CD4-positive, alpha-beta T cell treated with Interleukin-2 at 100 ng/mL for 4 hours (primary cell): ENCODE measurements around the gene RASGRF2.
"Not testable (repeated sequence)": the region's sequence is repeated elsewhere in the genome, so short reads cannot be mapped to it uniquely, and the experiment has no call there.

ENCODE experiments used
- DNase-seq: peaks from one replicate; pipeline ENCODE4 v3.0.0-alpha.2; 2020; ENCODE audit warnings: low spot score

The RASGRF2 gene

DNA sequence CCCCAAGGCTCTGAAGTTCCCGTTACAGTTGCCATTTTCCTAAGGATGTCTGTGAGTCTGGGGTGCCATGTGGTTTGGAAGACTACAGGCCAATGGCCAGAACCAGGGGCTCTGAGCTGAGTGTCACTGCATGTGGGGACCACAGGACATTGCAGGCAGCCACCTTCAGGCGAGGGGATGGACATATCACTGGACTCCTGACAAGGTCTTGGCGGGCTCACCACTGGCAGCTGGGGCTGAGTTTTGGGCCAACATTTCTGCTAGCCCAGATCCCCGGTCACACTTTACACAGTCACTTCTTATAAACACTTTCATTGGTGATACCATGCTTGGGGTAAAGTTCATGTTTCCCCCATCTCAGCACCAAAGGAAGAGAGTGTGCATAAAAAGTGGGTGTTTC, 109.8 kb downstream of the RASGRF2 start:
- DNase-seq, result no peak

DNA sequence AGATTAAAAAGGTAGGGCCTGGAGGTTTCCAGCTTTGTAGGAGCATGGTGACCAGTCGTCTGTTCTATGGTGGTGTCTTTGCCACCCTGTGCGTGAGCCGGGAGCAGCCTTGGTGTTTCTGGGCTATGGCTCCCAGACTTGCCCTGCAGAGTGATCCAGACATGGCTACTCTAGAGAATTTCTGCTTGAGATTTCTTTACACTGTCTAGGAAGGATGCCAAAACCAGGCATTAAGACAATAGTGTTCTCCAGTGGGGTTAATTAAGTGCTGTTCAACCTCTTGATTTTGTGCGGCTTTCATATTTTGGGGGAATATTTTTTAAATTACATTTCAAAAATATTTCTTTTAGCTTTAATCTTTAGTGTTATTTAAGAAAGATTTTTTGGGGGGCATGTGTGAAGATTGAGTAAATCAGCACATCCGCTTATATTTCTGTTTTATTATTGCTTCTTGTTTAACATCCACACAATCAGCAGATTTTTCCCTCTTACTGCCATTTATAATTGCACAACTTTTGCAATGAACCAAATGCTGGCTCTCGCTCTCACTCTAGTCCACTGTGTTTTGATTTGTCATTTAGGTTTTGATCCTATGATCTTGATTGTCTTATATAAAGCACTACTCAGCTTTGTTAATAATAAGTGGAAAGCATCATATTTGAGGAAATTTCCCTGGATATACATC, 110.5 kb downstream of the RASGRF2 start:
- no peak for DNase-seq

DNA sequence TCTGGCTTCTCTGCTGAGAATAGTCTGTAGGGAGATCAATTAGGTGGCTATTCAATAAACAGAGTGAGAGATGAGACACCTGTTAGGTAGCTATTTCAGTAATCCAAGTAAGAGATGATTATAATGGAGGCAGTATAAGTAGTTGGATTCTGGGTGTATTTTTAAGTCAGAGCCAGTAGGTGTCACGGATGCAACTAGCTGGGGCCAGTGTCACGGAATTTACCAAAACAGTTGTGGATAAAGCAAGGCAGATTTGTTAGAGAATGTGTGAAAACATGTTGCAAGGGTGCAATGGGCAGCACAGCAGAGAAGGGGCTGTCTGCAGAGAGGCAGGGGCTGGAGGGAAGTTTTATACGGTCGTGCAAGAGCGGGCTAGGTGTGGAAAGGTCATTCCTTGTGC, 114.9 kb downstream of the RASGRF2 start:
- no peak for DNase-seq

DNA sequence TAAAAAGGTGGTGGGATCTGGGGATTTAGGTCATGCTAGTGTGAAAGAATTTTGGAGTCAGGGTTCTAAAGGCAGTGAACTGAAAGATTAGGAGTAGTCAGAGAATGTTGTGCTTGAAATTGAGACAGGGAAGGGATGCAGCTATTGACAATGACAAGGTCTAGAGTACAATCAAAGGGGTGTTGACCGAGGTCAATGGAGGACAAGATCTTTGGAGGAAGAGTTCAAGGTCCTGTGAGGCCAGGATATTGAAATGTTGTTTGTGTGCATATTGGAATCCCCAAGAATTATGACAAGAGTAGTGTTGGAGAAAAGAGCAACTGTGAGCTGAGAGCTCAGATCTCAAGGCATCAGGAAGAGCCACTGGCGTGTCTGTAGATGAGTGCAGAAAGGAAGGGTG, 116.9 kb downstream of the RASGRF2 start:
- DNase-seq, result no peak

DNA sequence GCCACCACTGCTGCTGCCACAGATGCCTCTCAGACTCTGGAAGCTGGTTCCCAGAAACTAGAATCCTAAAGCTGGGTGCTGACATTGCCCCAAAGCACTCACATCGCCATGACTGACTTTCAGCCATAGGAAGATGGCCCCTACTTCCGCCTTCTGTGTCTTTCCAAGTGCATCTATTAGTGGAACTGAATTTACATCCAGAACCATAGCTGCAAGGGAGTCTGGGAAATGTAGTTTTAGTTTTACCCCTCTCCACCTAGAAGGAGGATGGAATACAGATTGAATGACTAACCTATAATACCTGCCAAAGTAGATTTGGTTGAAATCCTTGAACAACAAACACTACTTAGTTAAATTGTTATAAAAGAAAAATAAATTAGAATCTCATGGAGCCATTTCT, 118.8 kb downstream of the RASGRF2 start:
- no peak for DNase-seq

DNA sequence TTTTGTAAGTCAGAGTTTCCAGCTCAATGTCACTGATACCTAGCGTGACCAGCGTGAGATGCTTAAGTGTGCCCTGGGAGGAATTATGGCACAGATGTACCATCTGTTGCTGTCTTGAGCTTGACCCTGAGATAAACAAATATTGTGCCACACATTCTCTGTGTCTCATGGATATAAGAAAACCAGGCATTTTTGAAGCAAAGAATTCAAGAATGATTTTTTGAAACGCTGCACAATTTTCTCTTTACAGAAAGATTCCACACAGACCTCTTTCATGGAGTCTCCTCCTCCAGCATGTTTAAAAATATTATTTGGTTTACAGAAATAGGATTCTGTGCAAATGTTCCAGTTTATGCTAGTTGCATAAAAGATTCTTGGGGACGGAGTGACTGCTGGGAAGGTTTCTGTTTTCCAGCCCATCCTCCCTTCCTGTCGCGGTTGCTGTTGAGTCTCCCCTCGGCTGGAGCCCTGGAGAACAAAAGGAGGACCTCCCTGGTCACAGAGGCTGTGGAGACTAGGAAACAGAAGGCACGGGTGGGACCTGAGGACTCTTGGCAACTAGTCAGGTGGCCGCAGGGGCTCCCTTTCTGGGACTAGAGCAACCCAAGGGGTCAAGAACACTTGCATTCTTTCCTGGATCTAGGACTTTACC, 120.8 kb downstream of the RASGRF2 start:
- DNase-seq, result no peak

DNA sequence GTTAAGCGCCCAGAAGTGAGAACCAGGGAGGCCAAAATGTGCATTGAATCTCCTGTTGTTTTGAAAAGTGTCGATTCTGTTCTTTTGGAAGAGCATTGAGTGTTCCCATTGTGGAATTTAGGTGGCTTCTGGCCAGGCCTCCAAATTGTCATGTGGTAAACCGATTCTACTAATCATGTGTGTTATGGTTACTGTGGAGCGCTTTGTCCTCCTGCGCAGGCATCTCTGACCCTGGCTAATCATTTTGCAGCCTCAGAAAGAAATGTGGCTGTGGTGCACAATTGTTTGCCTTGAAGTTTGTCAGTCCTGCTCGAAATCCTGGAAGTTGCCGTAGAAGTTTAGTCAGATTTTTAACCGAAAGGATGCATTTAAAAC, 121.3 kb downstream of the RASGRF2 start:
- no peak for DNase-seq

DNA sequence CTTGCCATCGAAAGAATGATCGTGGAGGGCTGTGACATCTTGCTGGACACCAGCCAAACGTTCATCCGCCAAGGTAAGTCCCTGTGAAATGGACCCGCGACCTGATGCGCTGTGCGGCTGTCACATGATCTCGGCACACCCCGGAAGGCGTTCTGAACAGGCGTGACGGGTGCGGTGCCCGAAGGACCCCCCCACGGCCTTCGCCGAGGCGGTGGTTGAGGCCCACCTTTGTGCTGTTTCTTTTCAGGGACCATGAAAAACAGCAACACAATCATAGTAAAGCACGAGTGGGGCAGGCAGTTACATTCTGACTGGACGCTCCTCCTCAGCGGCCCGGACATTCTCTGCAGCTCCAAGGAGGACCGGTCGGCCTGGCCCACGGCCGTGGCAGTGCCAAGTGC, 126.7 kb downstream of the RASGRF2 start:
- no peak for DNase-seq

DNA sequence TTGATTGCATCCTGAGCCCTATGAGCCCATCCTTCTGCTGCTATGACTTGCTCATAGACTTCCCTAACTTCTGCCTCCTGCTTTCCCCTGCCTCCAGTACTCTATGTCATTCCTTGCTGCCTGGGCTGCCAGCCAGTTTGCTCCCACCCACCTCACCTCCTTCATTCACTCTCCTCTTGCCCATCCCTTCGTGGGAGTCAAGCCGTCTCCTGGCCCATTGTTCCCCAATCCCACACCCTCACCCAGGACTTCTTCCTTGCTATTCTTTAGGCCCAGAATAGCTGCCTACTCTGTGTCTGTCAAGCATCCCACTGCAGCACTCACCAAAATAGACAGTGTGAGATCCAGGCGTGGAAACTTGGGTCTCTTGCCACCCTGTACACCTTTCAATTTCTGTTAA, 131.0 kb downstream of the RASGRF2 start:
- no peak for DNase-seq

DNA sequence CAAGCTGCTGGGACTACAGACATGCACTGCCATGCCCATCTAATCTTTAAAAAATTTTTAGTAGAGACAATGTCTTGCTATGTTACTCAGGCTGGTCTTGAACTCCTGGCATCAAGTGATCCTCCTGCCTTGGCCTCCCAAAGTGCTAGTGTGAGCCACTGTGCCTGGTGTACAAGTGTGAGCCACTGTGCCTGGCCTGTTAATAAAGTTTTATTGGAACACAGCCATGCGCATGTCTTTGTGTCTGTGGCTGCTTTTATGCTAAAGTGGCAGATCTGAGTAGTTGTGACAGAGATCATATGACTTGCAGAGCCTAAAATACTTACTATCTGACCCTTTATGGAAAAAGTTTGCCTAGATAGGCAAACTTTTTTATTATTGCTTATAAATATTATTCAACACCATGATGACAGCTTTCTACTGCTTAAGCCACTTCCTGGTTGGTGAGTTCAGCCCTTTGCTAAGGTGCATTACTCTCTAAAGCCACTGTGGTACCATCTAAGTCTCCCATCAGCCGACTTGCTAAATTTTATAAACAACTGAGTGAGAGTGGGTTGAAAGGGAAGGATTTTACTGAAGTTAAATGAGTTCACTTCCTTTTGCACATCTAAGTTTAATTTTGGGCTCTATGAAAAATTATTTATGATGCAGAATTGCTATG, 133.5 kb downstream of the RASGRF2 start:
- no peak for DNase-seq

DNA sequence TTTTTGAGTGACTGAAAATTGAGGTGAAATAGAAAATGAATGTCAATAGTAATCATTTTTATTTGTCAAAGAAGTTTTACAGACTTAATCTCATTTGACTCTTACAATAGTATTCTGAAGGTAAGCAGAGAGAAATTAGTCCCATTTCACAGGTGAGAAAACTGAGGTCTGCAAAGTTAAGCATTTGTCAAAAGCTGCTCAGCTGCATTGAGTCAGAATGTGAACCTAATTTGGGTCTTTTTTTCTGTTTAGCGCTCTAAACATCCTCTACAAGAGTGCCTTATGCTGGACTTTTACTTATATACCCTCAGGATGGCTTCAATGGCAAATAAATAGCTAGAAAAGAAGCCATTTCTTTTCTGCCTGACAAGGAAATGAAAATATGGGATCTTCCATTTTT, 135.7 kb downstream of the RASGRF2 start:
- no peak for DNase-seq

DNA sequence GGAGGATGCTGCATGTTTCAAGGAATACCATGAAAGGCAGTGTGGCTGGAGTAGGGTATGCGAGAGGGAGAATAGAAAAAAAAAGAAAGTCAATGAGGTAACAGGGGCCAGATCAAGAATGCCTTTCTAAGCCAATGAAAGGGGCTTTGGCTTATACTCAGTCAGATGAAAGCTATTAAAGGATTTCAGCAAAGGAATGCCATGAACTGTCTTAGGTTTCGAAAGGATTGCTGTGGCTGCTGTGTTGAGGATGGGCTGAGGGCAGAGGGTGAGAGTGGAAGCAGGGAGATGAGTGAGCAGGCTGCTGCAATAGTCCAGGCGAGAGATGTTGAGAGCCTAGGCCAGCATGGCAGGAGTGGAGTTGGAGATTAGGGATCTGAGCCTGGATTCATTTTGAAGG, 137.6 kb downstream of the RASGRF2 start:
- no peak for DNase-seq

DNA sequence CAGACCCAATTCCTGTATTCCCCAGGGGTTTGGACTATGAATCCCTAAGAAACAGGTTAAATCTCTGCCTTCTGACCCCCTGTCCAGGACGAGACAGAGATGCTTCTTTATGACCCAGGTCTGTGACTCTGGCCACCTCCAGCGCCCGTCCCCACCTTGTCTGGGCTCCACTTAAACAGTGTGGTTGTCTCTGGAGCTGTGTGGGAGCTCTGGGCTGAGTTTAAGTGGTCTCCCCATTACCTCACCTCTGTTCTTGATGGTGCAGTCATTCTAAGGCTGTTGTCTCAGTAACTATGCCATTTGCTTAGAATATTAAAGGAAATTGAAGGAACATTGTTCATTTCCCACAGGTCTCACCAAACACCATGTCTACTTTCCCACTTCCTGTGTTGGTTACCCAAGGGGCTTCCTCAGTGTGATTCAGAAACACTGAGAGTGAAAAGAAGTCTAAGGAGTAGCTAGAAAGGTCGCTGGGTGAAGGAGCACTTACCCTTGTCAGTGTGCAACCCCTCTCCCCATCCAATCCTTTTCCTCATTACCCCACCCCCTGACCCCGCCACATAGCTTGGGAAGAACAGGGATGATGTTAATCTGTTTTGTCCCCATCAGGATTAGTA, 145.2 kb downstream of the RASGRF2 start:
- DNase-seq, result no peak

DNA sequence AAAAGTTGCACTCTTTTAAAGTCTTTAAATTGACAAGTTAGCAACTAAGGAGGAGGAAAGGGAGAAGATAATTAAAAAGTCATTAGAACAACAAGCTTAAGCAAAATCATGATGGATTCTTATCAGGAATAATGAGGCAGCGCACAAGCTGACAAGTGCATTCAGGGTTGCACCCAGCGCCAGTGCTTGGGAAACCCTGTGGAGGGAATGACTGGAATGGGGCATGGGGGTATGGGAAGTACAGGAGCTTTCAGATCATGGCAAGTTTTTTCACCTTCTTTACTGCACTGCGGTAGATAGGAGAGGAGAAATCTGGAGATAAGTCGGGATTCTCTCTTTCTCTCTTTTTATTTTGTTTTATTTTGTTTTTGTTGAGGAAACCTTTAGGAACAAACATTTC, 155.1 kb downstream of the RASGRF2 start:
- no peak for DNase-seq

DNA sequence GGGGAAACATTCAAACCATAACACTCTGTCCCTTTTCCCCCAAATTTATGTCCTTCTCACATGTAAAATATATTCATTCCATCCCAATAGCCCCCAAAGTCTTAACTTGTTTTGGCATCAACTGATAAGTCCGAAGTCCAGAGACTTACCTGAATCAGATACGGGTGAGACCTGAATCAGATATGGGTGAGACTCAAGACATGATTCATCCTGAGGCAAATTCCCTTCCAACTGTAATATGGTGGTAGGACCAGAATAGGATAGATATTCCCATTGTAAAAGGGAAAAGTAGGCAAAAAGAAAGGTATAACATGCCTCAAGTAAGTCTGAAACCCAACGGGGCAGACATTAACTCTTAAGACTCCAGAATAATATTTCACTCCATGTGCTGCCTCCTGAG, 157.4 kb downstream of the RASGRF2 start:
- DNase-seq, result no peak

DNA sequence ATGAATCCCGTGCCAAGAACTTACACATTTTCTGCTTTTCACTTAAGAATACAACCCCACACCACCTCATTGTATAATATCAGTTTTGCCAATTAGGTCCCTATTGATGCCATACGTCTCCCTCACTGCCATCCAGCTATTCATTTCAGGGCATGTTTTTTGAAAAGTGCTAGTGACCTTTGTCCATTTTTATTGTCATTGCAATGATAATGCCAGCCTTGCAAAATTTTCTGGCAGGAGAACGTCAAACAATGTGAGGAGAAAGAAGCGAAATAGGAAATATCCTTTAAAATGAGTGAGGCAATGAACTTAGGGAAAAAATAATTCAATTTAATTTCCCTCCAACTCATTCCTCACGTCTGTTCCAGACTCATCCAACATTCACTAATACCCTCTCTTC, 161.1 kb downstream of the RASGRF2 start:
- no peak for DNase-seq

DNA sequence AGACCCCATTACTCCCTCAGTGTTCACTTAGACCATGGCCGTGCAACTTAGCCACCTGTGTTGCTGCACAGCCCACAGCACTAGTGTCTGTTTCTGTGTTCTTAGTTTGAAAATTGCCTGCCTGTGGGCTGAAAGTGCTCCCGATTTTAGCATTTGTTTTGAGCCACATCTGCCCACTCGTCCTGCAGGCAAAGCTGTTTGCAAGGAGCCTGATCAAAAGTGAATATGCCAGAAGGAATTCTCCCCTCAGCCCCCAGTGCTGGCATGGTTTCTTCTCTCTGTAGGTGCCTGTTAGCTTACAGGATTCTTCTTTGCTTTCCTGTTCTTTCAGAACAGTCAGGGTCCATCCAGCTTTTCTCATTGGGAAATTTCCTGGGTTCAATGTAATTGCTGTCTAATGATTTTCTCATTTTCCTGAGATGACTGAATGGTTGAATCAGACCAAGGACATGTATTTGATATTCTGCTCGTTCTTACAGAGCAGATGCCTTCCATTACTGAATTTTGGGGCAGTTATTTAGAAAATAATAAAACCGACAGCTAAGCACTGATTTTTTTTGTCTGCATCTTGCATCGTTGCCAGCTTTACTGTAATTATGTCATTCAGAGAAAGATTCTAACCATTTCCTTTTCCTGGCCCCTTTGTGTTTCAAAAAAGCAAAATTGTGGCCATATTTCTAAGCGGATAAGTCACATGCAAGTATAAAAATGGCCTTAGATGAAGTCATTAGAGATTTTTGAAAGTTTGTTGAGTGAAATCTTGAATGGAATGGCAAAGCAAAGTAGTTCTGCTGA, 161.9 kb downstream of the RASGRF2 start:
- DNase-seq, result no peak

DNA sequence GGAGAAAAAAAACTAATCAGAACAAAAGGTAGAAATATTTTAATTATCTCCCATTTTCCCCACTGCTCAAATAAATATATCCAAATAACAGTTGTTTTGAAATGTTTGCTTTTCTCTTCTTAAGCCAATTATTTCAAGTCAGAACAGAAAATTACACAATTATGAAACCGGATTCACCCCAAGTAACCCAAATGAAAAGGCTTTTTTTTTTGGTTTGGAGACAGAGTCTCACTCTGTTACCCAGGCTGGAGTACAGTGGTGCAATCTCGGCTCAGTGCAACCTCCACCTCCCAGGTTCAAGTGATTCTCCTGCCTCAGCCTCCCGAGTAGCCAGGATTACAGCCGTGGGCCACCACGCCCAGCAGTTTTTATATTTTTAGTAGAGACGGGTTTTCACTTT, 164.5 kb downstream of the RASGRF2 start:
- not testable (repeated sequence) for DNase-seq

DNA sequence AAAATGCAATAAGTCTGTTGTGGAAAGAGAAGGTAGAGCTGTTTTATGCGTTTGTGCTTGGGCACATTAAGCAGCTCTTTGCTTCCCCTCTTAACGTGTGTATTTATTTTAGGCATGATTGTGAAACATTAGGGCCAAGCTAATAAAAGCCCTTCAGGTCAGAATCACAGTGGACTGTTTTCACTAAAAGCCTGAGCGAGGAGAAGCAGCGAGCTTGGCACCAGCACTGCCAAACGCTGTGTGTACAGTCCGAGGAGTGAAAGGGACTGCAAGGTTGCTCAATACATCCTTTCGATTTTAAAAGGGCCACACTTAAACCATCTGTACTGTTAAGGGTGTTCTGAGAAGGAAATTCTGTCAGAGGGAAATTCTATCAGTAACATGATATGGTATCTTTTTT, 165.8 kb downstream of the RASGRF2 start:
- no peak for DNase-seq

DNA sequence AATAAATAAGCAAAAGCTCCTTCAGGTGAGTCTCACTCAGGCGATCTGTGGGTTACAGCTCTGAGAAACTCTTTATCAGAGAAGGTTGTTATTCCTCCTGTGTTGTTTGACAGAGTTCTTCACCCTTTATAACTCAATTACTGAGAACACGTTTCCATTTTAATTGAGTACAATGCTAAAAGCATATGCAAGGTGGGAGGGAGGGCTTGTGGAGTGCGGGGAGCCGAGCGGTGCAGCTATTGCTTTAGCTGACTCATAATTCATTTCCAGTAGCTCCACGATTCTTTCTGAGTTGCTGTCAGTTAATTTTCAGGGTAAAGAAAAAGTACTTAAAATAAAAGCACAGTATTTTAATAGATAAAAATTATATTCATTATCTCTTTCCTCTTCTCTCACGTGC, 168.3 kb downstream of the RASGRF2 start:
- no peak for DNase-seq

DNA sequence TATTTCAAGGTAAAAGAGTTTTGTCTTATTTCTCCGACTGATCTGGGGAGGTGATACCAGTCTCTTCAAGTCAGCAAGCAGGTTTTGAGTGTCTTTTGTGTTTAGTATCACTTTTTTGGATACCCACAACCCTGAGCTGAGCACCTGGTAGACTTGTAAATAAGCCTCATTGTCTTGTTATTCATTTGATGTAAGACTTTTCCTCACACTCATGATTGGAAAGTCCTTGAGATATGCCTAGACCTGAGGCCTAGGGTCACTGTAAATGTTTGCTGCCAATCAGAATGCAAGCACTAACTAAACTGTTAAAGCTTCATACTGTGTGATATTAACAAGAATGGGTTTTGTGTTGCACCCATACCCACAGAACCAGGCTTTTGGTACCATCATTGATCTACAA, 172.2 kb downstream of the RASGRF2 start:
- DNase-seq, result no peak

DNA sequence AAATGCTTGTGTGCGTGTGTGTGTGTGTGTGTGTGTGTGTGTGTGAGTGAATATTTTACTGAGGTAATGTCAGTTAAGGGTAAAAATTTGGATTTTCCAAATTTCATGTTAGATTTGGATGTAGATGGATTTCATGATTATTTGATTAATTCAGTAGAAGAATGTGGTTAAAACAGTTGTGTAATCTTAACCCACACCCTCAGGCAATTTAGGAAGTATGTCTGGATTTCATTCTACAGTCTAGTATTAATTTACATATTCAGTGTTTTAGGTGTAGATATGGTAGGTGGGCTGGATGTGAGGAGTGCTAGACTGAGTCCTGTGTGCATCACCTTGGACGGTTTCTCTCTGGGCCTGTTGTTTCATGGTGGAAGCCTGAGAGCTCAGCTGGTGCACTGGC, 173.9 kb downstream of the RASGRF2 start:
- DNase-seq, result no peak
